ENCODE results near the gene BATF.
A peak's percentile ranks its signal among the peaks of the same experiment; 100 is the strongest.

BATF gene

DNA sequence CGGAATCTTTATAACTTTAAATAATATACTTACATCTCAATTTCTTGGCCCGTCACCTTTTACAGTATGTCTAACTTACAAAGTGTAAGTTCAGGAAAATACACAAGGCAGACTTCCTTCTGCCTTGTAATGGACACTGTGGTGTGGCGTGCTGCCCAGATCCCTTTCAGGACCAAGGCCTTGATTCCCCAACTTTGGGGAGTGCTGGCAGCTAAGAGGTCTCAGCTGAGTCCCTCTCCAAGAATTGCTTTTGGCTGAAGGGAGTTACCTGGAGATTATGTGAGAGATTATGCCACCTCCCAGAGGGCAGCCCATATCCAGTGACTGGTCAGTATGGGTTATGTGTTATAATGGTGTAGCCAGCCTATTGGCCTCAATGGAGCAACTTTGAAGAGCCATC lies 21.2 kb upstream of the BATF start:
- no peak for DNase-seq

DNA sequence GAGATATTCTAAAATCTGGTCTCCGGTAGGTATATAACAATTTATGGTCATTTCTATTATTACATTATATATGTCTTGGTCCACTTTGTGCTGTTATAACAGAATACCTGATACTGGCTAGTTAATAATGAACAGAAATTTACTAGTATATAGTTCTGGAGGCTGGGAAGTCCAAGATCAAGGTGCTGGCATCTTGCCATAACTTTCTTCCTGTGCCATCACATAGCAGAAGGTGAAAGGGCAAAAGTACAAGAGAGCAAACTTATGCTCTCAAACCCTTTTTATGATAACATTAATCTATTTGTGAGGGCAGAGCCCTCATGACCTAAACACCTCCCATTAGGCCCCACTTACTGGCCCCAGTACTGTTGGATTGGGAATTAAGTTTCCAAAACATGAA lies 17.9 kb upstream of the BATF start:
- no peak for DNase-seq

DNA sequence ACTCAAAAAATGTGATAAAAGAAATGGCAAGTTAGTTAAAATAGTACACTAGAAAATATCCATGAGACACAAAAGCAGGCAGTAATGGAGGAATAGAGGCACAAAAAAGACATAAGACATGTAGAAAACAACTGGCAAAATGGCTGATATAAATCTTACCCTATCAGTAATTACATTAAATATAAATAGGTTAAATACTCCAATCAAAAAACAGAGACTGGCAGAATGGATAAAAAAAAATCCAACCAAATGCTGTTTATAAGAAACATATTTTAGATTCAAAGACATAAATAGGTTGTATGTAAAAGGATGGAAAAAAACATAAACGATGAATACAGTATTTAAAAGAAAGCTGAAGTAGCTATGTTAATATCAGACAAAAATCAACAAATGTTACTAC lies 15.3 kb upstream of the BATF start:
- no peak for DNase-seq

DNA sequence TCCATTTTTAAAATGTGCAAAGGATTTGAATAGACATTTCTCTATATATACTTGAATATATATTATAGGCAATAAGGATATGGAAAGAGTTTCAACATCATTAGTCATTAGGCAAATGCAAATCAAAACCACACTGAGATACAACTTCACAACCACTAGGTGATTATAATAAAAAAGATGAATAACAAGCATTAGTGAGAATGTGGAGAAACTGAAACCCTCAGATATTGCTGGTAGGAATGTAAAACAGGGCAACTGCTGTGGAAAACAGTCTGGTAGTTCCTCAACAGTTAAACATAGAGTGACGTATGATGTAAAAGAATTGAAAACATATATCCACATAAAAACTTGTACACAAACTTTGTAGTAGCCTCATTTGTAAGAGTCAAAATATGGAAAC lies 11.7 kb upstream of the BATF start:
- DNase-seq = no peak

DNA sequence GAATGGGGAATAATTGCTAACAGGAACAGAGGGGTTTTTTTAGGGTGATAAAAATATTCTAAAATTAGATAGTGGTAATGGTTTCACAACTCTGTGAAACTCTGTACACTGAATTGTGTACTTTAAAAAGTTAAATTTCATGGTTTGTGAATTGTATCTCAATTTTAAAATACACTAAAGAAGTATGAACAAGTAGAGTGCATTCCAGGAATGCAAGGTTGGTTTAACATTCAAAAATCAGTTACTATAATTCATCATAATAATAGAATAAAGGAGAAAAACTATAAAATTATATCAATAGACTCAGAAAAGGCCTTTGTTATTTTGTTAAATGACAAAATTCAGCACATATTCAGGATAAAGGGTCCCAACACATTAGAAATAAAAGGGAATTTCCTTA lies 11.1 kb upstream of the BATF start:
- no peak for DNase-seq

DNA sequence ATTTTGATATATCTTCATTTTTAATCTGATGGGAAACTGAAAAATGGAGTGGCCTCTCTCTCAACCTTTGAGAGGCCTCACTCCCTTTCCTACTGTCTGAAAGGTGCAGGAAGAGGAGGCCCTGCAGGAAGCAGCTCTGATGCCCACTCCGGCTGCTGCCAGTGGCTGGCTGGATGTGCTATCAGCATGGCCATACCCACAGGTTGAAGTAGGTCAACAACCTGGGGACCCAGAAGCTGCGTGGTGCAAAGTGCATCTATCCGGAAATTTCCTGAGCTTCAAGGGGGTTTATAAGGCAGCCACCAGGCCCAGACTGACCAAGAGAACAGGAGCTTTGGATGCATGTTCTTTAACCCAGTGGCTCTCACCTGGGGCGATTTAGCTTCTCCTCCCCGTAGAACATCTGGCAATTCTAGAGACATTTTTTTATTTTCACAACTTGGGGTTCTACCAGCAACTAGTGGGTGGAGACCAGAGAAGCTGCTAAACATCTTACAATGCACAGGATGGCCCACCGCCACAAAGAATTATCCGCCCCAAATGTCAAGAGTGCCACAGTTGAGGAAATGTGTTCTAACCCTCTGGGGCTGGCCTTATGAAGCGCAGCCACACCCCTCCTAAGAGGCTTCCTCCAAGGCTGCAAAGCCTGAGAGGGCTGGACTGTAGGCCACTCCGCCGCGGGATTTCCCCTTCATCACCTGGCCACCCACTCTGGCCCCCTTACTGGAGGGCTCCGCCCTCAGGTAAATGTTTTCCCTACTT lies 8.2 kb upstream of the BATF start:
- no peak for DNase-seq

DNA sequence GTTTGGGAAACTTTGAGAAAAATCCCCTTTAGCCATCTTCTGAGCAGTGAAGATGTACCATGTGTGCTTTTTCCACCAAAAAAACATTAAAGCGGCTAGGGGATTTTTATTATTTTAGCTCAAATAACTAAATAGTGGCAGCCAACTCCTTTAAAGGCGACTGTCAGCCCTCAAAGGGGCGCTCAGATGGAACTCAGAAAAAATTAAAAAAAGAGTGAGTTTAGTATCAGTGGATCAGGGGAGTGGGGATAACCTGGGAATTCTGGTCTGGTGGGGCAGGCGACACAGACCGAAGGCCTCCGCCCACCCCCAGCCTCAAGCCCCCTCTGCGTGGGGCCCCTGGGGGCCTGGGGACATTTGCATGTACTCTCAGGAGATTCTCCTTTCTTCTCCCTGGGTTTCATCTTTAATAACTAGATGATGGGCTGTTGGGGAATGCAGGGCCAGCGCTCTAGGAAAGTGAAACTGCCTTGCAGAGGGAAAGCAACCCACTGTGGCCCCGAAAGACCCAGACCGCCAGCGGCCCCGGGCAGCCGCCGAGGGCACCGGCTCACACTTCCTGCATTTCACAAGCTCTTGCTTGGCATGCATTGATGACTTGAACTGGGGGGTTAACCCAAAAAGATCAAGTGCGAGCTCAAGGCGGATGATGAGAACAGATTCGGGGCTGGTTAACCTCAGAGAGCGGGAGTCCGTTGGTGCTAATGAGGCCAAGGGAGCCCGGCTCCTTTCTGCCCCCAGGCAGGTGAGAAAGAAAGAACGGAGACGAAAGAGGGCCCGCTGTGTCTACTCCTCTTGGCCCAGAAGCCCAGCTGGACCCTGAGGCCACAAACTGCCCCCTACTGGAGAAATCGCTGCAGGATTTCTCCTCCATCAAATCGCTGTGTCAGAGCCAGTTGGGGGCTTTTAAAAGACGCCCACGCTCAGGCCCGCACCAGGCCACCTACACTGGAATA lies 7.3 kb upstream of the BATF start:
- DNase-seq = peak; percentile 89

DNA sequence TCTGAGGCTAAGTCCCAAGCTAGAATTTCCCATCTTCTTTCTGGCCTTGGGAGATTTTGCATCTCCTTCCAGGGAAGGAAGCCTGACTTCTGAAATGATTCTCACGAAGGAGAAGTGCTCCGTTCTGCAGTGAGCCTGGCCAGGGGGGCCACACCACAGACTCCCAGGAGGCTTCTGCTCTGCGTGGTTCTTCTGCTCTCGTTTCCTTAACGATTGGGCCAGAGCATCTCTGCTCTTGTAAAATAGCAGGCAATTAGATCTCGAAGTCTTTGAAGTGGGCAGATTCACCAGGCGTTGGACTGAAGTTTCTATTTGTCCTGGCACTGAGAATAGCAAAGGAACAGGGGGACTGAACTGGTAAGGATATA lies 6.7 kb upstream of the BATF start:
- DNase-seq = peak; percentile 87

DNA sequence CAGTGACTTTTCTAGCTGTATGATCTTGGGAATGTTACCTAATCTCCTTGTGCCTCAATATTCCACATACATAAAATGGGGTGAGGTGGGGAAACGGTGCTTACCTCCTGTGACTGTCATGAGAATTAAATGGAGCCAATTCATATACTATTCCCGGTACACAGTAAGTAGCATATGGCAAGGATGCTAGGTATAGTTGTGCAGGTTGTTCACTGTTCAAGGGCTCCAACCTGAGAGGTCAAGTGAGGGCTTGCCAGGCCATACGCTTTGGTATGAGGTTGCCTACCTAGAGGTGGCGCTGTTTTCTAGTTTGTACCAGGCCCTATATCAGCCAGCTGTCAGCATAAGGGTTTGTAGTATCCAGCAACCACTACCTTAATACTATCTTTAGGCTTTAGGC lies 3.6 kb upstream of the BATF start:
- DNase-seq = peak; percentile 4

DNA sequence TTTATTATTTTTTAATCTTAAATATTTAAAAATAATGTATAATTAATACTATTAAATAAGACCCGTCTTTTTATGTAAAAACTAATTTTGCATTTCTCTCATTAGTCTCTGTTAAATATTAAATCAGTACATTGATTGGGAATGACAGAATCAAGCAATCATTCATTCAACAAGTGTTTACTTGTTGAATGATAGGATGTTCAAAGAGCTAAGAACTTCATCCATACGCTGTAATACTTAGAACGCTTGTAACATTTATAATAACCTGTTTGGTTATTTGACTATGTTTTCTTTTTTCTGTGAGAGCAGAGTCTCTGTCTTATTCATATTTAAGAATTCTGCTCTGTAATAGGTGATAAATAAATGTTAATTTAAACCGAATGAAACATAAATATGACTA lies 2.9 kb upstream of the BATF start:
- DNase-seq = no peak

DNA sequence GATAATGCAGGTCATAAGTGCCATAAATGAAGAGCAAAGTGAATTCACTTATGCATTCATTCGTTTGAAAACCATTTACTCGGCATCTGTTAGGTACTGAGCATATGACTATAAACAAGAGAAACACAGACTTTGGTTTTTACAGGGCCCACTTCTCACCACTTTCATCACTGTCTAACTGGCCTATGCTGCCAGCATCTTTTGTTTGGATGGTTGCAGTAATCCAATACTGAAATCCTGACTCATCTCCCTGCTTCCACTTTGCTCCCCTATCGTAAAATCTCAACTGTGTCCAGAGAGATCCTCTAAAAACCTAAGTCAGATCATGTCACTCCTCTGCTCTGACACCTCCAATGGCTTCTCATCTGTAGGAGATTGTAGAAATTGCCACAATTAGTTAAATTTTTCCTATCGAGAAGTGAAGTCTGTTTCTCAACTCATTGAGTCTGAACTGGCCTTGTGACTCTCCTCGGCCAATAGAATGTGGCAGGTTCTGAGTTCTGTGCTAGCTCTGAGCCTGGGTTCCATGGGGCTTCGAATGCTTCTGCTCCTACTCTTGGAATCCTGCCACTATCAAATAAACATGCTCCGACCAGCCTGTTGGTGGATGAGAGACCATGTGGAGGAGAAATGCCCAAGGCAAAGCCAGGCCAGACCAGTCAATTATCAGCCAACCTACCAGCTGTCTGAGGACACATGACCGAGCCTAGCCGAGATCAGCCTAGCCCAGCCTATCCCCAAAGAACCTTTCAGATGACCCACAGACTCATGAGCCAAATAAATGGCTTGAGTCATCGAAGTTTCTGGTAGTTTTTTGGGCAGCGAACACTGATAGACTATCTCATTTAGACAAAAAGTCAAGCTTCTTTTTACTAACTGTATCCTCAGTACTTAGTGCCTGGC lies 2.2 kb upstream of the BATF start:
- DNase-seq = no peak

DNA sequence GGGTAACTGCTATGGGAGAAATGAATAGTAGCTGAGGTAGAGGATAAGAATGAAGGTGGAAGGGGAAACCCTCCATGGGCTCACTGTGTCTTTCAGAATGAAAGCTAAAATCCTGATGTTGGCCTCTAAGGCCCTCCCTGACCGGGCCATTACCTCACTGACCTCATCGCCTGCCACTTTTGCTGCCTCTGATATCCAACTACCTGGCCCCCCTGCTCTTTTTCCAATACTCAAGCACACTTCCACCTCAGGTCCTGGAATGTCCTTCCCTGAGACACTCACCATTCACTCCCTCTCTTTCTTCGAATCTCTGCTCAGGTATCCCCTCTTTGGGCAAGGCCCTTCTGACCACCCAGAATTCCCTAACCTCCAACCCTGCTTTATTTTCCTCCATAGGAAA lies 1.4 kb upstream of the BATF start:
- DNase-seq = no peak

DNA sequence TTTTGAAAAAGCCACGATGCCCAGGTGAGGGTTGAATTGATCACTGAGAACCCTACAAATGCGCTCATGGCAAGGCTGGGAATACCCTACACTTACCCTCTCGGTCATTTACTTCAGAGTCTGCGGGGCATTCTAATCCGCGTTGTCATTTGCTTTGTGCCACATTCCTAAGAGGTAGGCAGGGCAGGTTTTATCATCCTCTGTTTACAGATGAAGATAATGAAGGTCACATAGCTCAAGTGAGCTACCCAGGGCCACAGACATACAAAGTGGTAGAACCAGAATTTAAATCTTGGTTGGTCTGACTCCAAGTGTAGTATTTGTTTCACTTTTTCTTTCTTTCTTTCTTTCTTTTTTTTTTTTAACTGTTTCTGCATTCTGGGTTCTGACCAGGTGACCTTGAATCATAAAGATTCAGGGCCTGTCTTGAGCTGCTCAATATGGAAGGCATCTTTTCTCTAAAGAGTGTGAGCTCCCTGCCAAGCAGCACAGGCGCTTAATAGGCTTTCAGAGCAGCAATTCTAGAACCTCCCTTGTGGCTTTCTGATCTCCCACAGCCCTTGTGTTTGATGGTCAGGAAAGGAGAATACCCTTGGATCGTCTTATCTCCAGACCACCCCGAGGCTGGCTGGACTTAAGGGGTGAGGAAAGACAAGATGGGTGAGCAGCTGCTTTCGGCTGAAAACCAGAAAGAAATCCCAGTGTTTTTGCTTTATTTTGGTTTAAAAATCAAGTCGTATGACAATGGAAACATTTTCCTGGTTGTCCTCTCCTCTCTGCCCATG lies 662 bp upstream of the BATF start:
- DNase-seq = no peak

DNA sequence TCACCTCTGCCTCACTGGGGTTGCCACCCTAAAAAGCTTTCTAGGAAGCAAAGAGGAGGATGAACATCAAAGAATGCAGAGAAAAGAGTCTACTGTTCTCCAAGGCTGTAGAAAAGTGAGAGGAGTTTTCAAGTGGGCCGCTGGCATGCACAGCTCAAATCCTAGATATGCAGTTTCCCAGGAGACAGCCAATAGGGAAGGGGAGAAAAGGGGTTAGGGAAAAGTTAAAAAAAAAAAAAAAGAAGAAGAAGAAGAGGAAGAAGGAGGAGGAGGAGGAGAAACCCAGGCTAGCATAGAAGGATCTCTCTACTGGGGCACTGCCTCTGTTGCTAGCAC lies 682 bp downstream of the BATF start:
- no peak for DNase-seq

DNA sequence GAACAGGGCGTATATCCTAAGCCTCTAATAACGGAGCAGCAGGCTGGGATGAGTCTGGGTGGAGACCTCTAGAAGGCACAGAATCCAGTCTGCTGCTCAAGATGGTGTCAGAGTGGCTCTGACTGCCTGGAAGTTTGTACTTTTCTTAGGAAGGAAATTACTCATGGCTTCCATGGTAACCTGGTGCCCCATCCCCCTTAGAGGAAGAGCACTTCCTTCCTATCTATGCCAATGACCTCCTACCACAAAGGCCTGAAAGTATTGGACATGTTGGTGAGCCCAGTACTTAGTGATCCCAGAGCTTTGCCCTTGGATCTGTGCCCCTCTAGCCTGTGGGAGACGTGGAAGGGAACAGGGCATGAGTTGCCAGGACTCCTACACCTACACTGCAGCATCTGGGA lies 1.5 kb downstream of the BATF start:
- DNase-seq = peak; percentile 41

DNA sequence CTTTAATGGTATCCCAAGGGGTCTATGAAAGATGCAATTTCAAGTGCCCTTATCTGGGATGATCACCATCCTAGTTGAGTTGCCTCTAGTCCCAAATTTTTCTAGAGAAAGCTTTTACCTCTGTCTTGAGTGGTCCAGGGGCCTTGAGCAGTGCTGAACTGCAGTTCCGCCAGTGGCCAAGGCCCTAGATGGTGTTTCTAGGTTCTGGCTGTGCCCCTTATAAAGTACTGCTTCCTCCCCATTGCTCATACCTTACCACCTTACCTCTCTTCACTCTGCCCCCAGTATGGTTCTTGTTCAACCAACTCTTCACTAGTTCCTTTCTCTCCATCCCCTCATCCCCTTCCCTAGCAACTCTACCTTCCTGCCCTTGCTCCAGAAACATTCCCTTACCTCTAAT lies 3.7 kb downstream of the BATF start:
- DNase-seq = no peak

DNA sequence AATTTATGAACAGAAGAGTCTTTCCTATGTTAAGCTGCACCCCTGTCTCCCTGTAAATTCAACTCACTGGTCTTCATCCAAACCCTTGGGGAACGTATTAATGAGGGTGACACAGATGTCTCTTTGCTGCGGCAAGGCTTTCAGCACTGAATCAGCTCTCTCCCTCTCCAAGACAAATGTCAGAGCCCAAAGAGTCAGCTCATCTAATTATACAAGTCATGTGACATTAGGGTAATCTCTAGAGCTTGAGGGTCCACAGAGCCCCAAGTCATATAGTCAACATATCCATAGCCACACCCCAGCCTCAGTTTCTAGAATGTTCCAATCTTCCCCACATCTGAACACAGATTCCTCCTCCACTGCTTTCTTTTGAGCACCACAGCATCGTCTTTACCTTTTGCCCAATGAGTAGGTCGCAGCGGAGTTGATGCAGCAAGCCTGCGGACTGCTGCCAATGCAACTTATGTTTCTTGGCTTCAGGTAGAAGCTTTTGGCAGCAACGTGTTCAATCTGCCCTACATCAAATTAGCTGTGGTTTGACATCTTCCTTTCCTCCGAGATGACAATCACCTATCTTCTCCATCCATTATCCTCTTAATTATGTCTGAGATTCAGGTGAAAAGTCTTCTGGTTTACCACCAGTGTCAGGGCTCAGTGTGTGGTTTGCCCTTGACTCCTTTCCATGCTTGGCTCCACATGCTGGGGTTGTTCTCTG lies 5.3 kb downstream of the BATF start:
- no peak for DNase-seq

DNA sequence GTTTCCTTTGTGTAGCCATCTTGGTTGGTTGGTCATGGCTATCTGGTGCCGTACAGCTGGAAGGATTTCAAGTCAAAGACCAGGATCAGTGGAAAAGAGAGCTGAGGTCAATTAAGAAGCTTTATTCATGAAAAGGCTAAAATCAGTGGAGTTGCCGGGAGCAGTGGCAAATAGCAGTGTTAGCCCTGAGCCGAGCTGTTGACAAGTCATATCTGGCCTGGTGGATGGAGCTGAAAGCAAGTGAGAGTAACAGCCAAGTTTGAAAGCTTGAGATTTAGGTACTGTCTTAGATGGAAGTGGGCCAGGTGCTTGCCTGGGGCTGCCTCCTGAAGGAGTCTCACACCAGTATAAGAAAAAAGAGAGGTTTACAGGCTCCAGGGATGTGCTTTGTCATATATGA lies 9.0 kb downstream of the BATF start:
- no peak for DNase-seq

DNA sequence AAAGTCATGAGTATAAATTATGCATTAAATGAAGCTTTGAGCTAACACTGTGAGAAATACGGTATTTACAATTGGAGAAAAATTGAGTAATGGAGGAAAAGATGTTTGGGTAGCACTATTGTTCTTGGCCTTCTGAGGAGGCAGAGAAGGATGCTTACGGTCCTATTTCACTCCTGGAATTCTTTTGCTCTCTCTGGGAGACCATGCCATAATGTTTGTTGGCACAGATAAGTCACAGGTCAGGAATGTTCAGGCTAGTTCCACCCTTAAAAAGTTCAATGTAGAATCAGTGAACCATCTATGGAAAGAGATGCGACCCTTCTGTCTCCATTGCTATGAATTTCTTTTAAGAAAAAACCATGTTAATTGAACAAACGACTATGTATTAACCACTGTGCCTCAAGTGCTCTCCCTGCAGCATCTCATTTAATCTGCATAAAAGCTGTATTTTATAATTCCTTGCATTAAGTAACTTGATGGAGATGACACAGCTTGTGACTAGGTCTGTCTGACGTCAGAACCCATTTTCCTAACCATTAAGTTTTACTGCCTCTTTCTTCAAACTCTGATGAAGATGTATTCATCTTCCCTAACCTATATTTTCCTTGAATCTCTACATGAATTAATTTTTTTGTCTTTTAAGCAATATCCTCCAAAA lies 9.5 kb downstream of the BATF start:
- no peak for DNase-seq

DNA sequence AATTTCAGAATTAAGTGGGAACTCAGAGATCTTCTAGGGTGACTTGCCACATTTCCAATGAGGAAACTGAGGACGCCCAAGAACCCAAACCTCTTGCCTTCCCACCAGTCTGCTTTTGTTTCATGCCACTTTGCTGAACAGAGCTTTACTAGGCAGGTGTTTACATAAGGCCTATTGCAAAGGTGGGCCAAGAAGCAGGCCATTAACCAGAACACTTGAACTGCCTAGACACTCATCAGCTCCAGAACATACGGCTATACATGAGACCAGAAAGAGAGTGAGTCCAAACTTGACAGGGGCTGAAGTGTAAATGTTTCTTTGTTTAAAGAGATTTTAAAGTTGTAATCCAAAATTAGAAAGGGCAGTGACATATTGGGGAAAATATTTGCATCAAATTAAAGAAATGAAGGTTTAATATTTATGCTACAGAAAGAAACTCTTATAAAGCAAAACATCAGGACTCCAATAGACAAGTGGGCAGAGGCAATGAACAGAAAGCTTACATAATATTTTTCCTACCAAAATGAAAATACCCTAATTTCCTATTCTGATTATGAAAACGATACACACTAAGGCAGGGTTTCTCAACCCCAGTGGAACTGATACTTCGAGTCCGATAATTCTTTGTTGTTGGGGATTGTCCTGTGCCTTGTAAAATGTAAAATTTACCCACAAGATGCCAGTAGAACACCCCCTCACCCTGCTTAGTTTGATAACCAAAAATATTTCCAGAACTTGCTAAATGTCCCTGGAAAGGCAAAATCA lies 11.7 kb downstream of the BATF start:
- DNase-seq = no peak
